A549 (cell line): ENCODE measurements around the gene SYNDIG1L. TPM values are rescaled to one million over a fixed set of nuclear protein-coding genes. Genes with fewer than 3 reads are reported as not detected.

Source experiments
- ATAC-seq, 2 experiments: fragments of 200-7000 bp in 1 of 2; fragments of >200 bp in 1 of 2; cut with Nextera tagmentation in 1 of 2; cut with Tn5 transposase in 1 of 2; 3 replicates each; pipeline versions ENCODE4 v1.8.0 to v1.9.1; 2018 to 2020; ENCODE audit warnings: mild to moderate bottlenecking in 1 of 2, moderate library complexity in 1 of 2
- CTCF ChIA-PET: fragments of 300-600 bp; sonication (Branson Sonifier 250); formaldehyde crosslinking; extraction: SDS; loops from one replicate; lab custom pipeline; 2021; ENCODE audit warnings: antibody characterized with exemption, inconsistent platforms; lab: Yijun Ruan, JAX
- POLR2A ChIA-PET: fragments of 350-600 bp; formaldehyde crosslinking; extraction: SDS; loops from one replicate; lab custom pipeline; 2021; ENCODE audit warnings: antibody characterized with exemption, inconsistent platforms; lab: Yijun Ruan, JAX
- DNase-seq, 2 experiments: peaks; one replicate each; pipeline versions ENCODE4 v3.0.0 to v3.0.0-alpha.2; 2011 to 2016; ENCODE audit warnings: low read depth in 1 of 2, low spot score in 1 of 2
- FAIRE-seq: peaks from 2 replicates; lab custom pipeline; 2011; peaks lifted over from hg19 to GRCh38; lab: Jason Lieb, UNC
- H3K27ac ChIP-seq, 2 experiments: fragments of >200 bp; sonication (Bioruptor Twin); formaldehyde crosslinking; 3 replicates each; pipeline ENCODE4 v1.5.1; 2016 to 2017
- H3K4me1 ChIP-seq: fragments of >200 bp; sonication (Bioruptor Twin); formaldehyde crosslinking; 3 replicates; pipeline ENCODE4 v1.6.1; 2016
- H3K4me2 ChIP-seq: fragments of >200 bp; sonication (Bioruptor Twin); formaldehyde crosslinking; 3 replicates; pipeline ENCODE4 v1.6.1; 2016
- H3K4me3 ChIP-seq: fragments of >200 bp; sonication (Bioruptor Twin); formaldehyde crosslinking; 3 replicates; pipeline ENCODE4 v1.5.1; 2016
- H3K9me3 ChIP-seq: fragments of >200 bp; sonication (Bioruptor Twin); formaldehyde crosslinking; 3 replicates; pipeline ENCODE4 v1.6.1; 2016
- CBX2 ChIP-seq: fragments of 200-600 bp; sonication (generic); IDR thresholded peaks from 2 replicates; pipeline ENCODE4 v1.6.1; 2016; ENCODE audit warnings: low read depth, mild to moderate bottlenecking, borderline replicate concordance
- CEBPB ChIP-seq, 2 experiments: fragments of >200 bp in 1 of 2; sonication (Bioruptor Twin) in 1 of 2; formaldehyde crosslinking in 1 of 2; IDR thresholded peaks; 2 replicates each; pipeline ENCODE4 v1.6.1; 2012 to 2016
- CHD4 ChIP-seq: fragments of 200-600 bp; sonication (generic); IDR thresholded peaks from 2 replicates; pipeline ENCODE4 v1.6.1; 2016; ENCODE audit warnings: antibody characterized with exemption, mild to moderate bottlenecking, borderline replicate concordance
- EHF ChIP-seq: fragments of 250-450 bp; sonication (Bioruptor Pico); IDR thresholded peaks from 2 replicates; pipeline ENCODE4 v1.5.0; 2020; ENCODE audit warnings: mild to moderate bottlenecking
- EP300 ChIP-seq, 2 experiments: fragments of >200 bp; sonication (Bioruptor Twin); formaldehyde crosslinking; IDR thresholded peaks; 2 replicates in 1 of 2; 3 replicates in 1 of 2; pipeline ENCODE4 v1.6.1; 2016 to 2017
- ESRRA ChIP-seq: fragments of 150-350 bp; IDR thresholded peaks from 2 replicates; pipeline ENCODE4 v1.6.1; 2014; ENCODE audit warnings: mild to moderate bottlenecking, low read length, borderline replicate concordance
- FOSB ChIP-seq: fragments of 250-450 bp; sonication (Bioruptor Pico); IDR thresholded peaks from 2 replicates; pipeline ENCODE4 v1.5.0; 2020; ENCODE audit warnings: mild to moderate bottlenecking, moderate library complexity
- FOSL2 ChIP-seq, 2 experiments: fragments of 450-650 bp in 1 of 2; fragments of >200 bp in 1 of 2; sonication (Bioruptor Twin) in 1 of 2; formaldehyde crosslinking; IDR thresholded peaks; 2 replicates each; pipeline versions ENCODE4 v1.5.0 to v1.6.1; 2016 to 2020; ENCODE audit warnings: mild to moderate bottlenecking in 1 of 2, moderate library complexity in 1 of 2
- GATA3 ChIP-seq: IDR thresholded peaks from 2 replicates; pipeline ENCODE4 v1.6.1; 2012; ENCODE audit warnings: borderline replicate concordance
- HOXA7 ChIP-seq: fragments of 250-450 bp; sonication (Bioruptor Pico); IDR thresholded peaks from 2 replicates; pipeline ENCODE4 v1.5.0; 2020; ENCODE audit warnings: mild to moderate bottlenecking, moderate library complexity
- HOXB13 ChIP-seq: fragments of 250-450 bp; sonication (Bioruptor Pico); IDR thresholded peaks from 2 replicates; pipeline ENCODE4 v1.5.0; 2020; ENCODE audit warnings: low read depth, mild to moderate bottlenecking, moderate library complexity
- HOXB5 ChIP-seq: fragments of 250-450 bp; sonication (Bioruptor Pico); IDR thresholded peaks from 2 replicates; pipeline ENCODE4 v1.5.0; 2020; ENCODE audit warnings: mild to moderate bottlenecking, moderate library complexity
- KDM1A ChIP-seq: fragments of 200-600 bp; sonication (generic); IDR thresholded peaks from 2 replicates; pipeline ENCODE4 v1.6.1; 2016; ENCODE audit warnings: low read depth, mild to moderate bottlenecking
- KDM5A ChIP-seq: fragments of 200-600 bp; sonication (generic); IDR thresholded peaks from 2 replicates; pipeline ENCODE4 v1.6.1; 2016; ENCODE audit warnings: antibody characterized with exemption, mild to moderate bottlenecking
- MYC ChIP-seq: IDR thresholded peaks from 2 replicates; pipeline ENCODE4 v1.6.1; 2012; ENCODE audit warnings: mild to moderate bottlenecking, inconsistent platforms, low read length, improper control_type of control experiment, borderline replicate concordance
- NPAS2 ChIP-seq: fragments of 250-450 bp; sonication (Bioruptor Pico); IDR thresholded peaks from 2 replicates; pipeline ENCODE4 v1.8.0; 2022; ENCODE audit warnings: mild to moderate bottlenecking, moderate library complexity, borderline replicate concordance
- NR3C1 ChIP-seq: fragments of >200 bp; sonication (Bioruptor Twin); formaldehyde crosslinking; IDR thresholded peaks from 3 replicates; pipeline ENCODE4 v1.6.1; 2017
- POLR2A ChIP-seq: IDR thresholded peaks from 2 replicates; pipeline ENCODE4 v1.6.1; 2012; ENCODE audit warnings: mild to moderate bottlenecking, low read length
- POLR2AphosphoS2 ChIP-seq: conservative IDR thresholded peaks from 2 replicates; pipeline ENCODE4 v1.6.1; 2012; ENCODE audit warnings: low read length, improper control_type of control experiment, inconsistent platforms
- RAD21 ChIP-seq, 2 experiments: fragments of >200 bp in 1 of 2; sonication (Bioruptor Twin) in 1 of 2; formaldehyde crosslinking in 1 of 2; IDR thresholded peaks in 1 of 2; conservative IDR thresholded peaks in 1 of 2; 2 replicates in 1 of 2; 3 replicates in 1 of 2; pipeline ENCODE4 v1.6.1; 2012 to 2018; ENCODE audit warnings: inconsistent platforms in 1 of 2
- RARB ChIP-seq: fragments of 250-450 bp; sonication (Bioruptor Pico); IDR thresholded peaks from 2 replicates; pipeline ENCODE4 v1.8.0; 2021; ENCODE audit warnings: mild to moderate bottlenecking, moderate library complexity
- RCOR1 ChIP-seq: fragments of 150-350 bp; IDR thresholded peaks from 2 replicates; pipeline ENCODE4 v1.6.1; 2014; ENCODE audit warnings: antibody characterized with exemption, low read length, low read depth
- RFX5 ChIP-seq: fragments of 450-650 bp; IDR thresholded peaks from 2 replicates; pipeline ENCODE4 v1.7.1; 2014; ENCODE audit warnings: antibody characterized with exemption, mild to moderate bottlenecking, moderate library complexity
- SMC3 ChIP-seq: fragments of >200 bp; sonication (Bioruptor Twin); formaldehyde crosslinking; IDR thresholded peaks from 3 replicates; pipeline ENCODE4 v1.6.1; 2018; ENCODE audit warnings: inconsistent platforms
- WGBS: methylation state at CpG from one replicate; pipeline ENCODE4 v1.1.6; 2017; ENCODE audit errors: missing lambda C conversion rate; 5-methylcytosine and 5-hydroxymethylcytosine counted together
- polyA plus RNA-seq, 4 experiments: library from polyadenylated mRNA; depleted of rRNA in 3 of 4; stranded (reverse); fragments of >200 nt; fragmentation: RNase III in 1 of 4; extraction: RNeasy Plus Mini Kit Qiagen cat#74134 plus additional on column Dnase treatment in 1 of 4; gene quantifications; 2 replicates in 3 of 4; 3 replicates in 1 of 4; pipeline ENCODE4 v1.2.3, GENCODE V29; 2011 to 2017
- TF ChIP-seq, protein P1 (sequence below): fragments of 150-350 bp; IDR thresholded peaks from 2 replicates; pipeline ENCODE4 v1.6.1; 2014; ENCODE audit warnings: low read depth, mild to moderate bottlenecking, low read length
- TF ChIP-seq, protein P2 (sequence below): fragments of >200 bp; sonication (Bioruptor Twin); formaldehyde crosslinking; IDR thresholded peaks from 3 replicates; pipeline ENCODE4 v1.6.1; 2016
- TF ChIP-seq, protein P3 (sequence below): IDR thresholded peaks from 2 replicates; pipeline ENCODE4 v1.6.1; 2012; ENCODE audit warnings: low read depth, borderline replicate concordance

Gene SYNDIG1L
- polyA plus RNA-seq, 2 of the 4 experiments (the other 2 are of a cell fraction): not detected

DNA sequence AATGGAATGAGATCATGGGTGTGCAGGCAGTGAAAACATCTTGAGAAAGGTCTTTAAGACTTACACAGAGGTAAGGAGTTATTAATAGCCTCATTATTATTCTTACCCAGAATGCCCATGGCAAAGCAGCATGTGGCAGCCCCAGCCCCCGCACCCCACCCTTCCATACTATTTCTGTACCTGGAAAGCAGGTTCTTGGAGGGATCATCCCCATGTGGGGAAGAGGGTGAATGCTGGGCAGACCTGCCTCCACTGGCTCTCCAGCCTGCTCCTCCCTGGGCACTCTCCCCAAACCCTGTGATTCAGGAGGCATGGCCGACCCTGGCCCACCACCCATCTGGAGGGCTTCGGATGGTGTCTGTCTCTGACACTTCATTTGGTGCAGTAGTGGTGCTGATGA, 38.8 kb upstream of the SYNDIG1L start:
- 17% methylated on average over 3 of the region's 3 CpGs for WGBS
- FAIRE-seq: no peak
- no peak for DNase-seq
- Histone ChIP-seq H3K27ac (no peak overlapping the region), H3K4me2 (no peak overlapping the region), H3K4me1 (no peaks in the 10 kb centered on the region), H3K9me3 (no peaks in the 10 kb centered on the region), H3K4me3 (no peak overlapping the region)
- ChIA-PET POLR2A (interaction anchor here (0.5 kb wide), 1 partner anchor 26 kb away, joined by 3 read pairs; no protein-coding TSS in a partner anchor), CTCF (interaction anchor here (1.1 to 2.2 kb wide), 3 partner anchors 14 to 139 kb away, joined by 3 to 9 read pairs (median 5); no protein-coding TSS in a partner anchor)
- TF ChIP-seq, protein P1, sequence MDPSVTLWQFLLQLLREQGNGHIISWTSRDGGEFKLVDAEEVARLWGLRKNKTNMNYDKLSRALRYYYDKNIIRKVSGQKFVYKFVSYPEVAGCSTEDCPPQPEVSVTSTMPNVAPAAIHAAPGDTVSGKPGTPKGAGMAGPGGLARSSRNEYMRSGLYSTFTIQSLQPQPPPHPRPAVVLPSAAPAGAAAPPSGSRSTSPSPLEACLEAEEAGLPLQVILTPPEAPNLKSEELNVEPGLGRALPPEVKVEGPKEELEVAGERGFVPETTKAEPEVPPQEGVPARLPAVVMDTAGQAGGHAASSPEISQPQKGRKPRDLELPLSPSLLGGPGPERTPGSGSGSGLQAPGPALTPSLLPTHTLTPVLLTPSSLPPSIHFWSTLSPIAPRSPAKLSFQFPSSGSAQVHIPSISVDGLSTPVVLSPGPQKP: no peak
- TF ChIP-seq EP300 (IDR thresholded peaks at IDR 0.05): no peak
- no peak for TF ChIP-seq EHF (CRISPR knock-in tag)
- no peak for TF ChIP-seq MYC
- no peak for TF ChIP-seq FOSL2 (IDR thresholded peaks at IDR 0.05)
- TF ChIP-seq FOSL2 (CRISPR knock-in tag; IDR thresholded peaks at IDR 0.05): no peak
- no peak for TF ChIP-seq CHD4
- TF ChIP-seq HOXB13: no peak
- TF ChIP-seq RFX5: no peak
- TF ChIP-seq HOXA7 (CRISPR knock-in tag): no peak
- TF ChIP-seq NPAS2 (CRISPR knock-in tag): no peak
- TF ChIP-seq, protein P2, sequence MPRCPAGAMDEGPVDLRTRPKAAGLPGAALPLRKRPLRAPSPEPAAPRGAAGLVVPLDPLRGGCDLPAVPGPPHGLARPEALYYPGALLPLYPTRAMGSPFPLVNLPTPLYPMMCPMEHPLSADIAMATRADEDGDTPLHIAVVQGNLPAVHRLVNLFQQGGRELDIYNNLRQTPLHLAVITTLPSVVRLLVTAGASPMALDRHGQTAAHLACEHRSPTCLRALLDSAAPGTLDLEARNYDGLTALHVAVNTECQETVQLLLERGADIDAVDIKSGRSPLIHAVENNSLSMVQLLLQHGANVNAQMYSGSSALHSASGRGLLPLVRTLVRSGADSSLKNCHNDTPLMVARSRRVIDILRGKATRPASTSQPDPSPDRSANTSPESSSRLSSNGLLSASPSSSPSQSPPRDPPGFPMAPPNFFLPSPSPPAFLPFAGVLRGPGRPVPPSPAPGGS: no peak
- TF ChIP-seq HOXB5 (CRISPR knock-in tag): no peak
- ATAC-seq: no peak

DNA sequence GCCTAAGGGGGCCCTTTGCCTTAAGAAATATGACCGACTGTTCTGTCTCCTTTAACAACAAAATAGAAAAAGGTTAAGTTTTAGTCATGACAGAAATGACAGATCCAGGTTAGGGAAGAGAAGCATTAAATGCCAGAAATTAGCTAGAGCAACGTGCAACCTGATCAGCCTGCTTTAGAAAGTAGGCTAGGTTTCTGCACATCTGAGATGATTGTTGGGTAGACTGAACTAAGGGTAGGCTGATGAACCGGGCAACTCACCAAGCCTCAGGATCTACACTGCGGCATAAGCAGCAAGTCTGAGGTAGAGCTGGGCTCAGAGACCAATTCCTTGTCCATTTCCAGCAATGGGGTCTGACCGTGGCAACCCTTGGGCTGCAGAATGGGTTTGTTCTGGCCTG, 37.7 kb upstream of the SYNDIG1L start:
- 34% methylated on average over 5 of the region's 5 CpGs for WGBS
- Histone ChIP-seq H3K4me1 (no peaks in the 10 kb centered on the region), H3K4me2 (no peak overlapping the region), H3K4me3 (no peak overlapping the region), H3K27ac (no peak overlapping the region), H3K9me3 (no peaks in the 10 kb centered on the region)
- DNase-seq: no peak
- CTCF ChIA-PET: interaction anchor here (0.6 to 2.0 kb wide), 6 partner anchors 22 to 207 kb away, joined by 3 to 5 read pairs (median 3); no protein-coding TSS in a partner anchor
- TF ChIP-seq KDM1A (no peak), RARB (CRISPR knock-in tag) (no peak), CEBPB (IDR thresholded peaks at IDR 0.05) (no peak), NR3C1 (no peak), HOXA7 (CRISPR knock-in tag) (no peak), RCOR1 (no peak), POLR2AphosphoS2 (no peak), FOSL2 (IDR thresholded peaks at IDR 0.05) (no peak), FOSL2 (CRISPR knock-in tag; IDR thresholded peaks at IDR 0.05) (no peak), CBX2 (no peak), KDM5A (no peak), FOSB (CRISPR knock-in tag) (no peak), CHD4 (no peak), GATA3 (no peak), POLR2A (no peak), ESRRA (no peak), RAD21 (conservative IDR thresholded peaks at IDR 0.05 in 1 of 2, IDR thresholded peaks at IDR 0.05 in 1 of 2) (no peak), HOXB13 (no peak), SMC3 (no peak)
- TF ChIP-seq, protein P1: no peak
- TF ChIP-seq, protein P3, sequence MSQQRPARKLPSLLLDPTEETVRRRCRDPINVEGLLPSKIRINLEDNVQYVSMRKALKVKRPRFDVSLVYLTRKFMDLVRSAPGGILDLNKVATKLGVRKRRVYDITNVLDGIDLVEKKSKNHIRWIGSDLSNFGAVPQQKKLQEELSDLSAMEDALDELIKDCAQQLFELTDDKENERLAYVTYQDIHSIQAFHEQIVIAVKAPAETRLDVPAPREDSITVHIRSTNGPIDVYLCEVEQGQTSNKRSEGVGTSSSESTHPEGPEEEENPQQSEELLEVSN: no peak
- no peak for ATAC-seq
- POLR2A ChIA-PET: no interaction called here
- no peak for FAIRE-seq
